ENCODE measurements around the gene IFI30. TPM values are rescaled to one million over a fixed set of nuclear protein-coding genes. Genes with fewer than 3 reads are reported as not detected.

The IFI30 gene
- total RNA-seq, 1 experiment from 2014 or later, result 35.8 TPM

DNA sequence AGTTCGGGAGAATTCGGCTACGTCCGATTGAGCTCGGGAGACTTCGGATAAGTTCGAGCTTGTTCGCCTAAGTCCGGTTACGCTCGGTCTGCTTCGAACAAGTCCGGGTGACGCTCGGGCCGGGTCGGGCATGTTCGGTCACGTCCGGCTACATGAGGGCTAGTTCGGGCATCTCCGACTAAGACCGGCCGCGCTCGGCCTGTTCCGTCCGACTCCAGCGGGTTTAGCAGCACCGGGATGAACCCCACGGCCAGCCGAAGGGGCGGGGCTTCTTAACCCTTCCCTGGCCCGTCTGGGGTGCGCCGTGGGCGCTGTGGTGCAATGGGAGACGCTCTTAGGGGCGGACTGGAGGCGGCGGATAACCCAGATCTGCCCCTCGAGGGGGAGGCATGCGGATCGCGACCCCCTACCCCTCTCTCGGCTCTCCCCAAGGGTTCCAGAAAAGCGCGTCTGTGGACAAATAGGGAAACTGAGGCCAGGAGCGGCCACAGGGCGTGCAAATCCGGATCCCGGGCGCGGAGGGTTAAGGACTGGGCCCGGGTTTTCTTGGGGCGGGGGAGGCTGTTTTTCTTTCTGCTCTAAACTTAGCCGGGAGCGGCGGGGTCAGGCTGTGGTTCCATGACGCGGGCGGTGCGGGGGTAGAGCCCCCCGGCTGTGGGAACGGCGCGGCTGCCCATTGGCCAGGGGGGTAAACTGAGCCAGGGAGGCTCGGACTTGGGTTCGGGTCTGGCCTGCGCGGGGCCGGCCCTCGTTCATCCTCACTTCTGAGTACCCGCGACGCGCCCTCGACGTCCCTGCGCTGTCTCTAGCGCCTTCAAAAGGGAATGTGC is 51.1 kb downstream of the IFI30 start:
- Histone ChIP-seq H3K36me3 (ENCODE audit: low read depth) (no peaks in the 10 kb centered on the region), H3K79me2 (ENCODE audit: low read depth) (no peaks in the 10 kb centered on the region), H3K27ac (no peak overlapping the region), H4K20me1 (ENCODE audit: insufficient read depth) (no peaks in the 10 kb centered on the region), H2AFZ (peak overlapping the region; percentile 90), H3F3A (ENCODE audit: insufficient read depth, low read depth) (peaks cover 30% of the 10 kb centered on the region), H3K4me1 (replicated peaks; ENCODE audit: insufficient read depth) (0 out of 2 replicates have a peak, but pooled peaks cover 3% of the 10 kb centered on the region), H3K4me2 (peak overlapping the region; percentile 83), H3K27me3 (ENCODE audit: insufficient read depth, low read depth) (no peaks in the 10 kb centered on the region), H3K9me3 (ENCODE audit: insufficient read depth, low read depth) (no peaks in the 10 kb centered on the region), H3K9me2 (ENCODE audit: insufficient read depth) (no peaks in the 10 kb centered on the region), H3K4me3 (peak overlapping the region; percentile 63)
- TF ChIP-seq EZH2 (IDR thresholded peaks at IDR 0.05; ENCODE audit: low read depth), result no peak
- TF ChIP-seq, protein P1, sequence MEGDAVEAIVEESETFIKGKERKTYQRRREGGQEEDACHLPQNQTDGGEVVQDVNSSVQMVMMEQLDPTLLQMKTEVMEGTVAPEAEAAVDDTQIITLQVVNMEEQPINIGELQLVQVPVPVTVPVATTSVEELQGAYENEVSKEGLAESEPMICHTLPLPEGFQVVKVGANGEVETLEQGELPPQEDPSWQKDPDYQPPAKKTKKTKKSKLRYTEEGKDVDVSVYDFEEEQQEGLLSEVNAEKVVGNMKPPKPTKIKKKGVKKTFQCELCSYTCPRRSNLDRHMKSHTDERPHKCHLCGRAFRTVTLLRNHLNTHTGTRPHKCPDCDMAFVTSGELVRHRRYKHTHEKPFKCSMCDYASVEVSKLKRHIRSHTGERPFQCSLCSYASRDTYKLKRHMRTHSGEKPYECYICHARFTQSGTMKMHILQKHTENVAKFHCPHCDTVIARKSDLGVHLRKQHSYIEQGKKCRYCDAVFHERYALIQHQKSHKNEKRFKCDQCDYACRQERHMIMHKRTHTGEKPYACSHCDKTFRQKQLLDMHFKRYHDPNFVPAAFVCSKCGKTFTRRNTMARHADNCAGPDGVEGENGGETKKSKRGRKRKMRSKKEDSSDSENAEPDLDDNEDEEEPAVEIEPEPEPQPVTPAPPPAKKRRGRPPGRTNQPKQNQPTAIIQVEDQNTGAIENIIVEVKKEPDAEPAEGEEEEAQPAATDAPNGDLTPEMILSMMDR (conservative IDR thresholded peaks at IDR 0.05), result no peak
- CTCF ChIA-PET, result interaction anchor here (0.6 to 1.5 kb wide), 3 partner anchors 16 to 32 kb away, joined by 3 to 6 read pairs (median 4); partner anchors contain the start of gene MPV17L2
- POLR2A ChIA-PET (ENCODE audit: unreplicated experiment), result interaction anchor here (0.5 to 1.0 kb wide), 9 partner anchors 9 to 826 kb away, joined by 3 to 14 read pairs (median 4); partner anchors contain the start of genes JUND and RAB3A
- intact Hi-C loops (cut with micrococcal nuclease; ENCODE audit: unreplicated experiment), result no loop called here
- BruUV-seq (replicated peaks), result no TSS peak
- peak; percentile 97 to 98 for DNase-seq

DNA sequence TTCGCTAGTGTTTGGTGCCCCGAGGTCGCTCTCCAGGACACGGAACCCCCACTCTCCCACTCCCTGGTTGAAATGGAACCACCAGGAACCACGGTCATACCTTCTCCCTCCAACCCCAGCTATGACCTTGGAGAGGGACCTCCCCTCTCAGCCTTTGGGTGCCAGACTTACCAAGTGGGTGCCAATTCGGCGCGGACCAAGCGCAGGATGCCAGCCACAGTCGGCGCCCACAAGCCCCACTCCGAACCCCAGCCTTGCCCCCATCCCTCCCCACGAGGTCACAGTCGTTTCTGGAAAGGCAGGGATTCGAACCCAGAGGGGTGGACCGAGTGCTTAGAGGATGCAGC is 51.7 kb downstream of the IFI30 start:
- Histone ChIP-seq H3F3A (ENCODE audit: insufficient read depth, low read depth) (peaks cover 31% of the 10 kb centered on the region), H3K4me2 (peak overlapping the region; percentile 83), H3K27ac (no peak overlapping the region), H2AFZ (no peak overlapping the region), H3K9me3 (ENCODE audit: insufficient read depth, low read depth) (no peaks in the 10 kb centered on the region), H3K4me3 (no peak overlapping the region), H3K27me3 (ENCODE audit: insufficient read depth, low read depth) (no peaks in the 10 kb centered on the region), H3K79me2 (ENCODE audit: low read depth) (no peaks in the 10 kb centered on the region), H3K9me2 (ENCODE audit: insufficient read depth) (no peaks in the 10 kb centered on the region), H4K20me1 (ENCODE audit: insufficient read depth) (no peaks in the 10 kb centered on the region), H3K36me3 (ENCODE audit: low read depth) (no peaks in the 10 kb centered on the region), H3K4me1 (replicated peaks; ENCODE audit: insufficient read depth) (0 out of 2 replicates have a peak, but pooled peaks cover 3% of the 10 kb centered on the region)
- ChIA-PET POLR2A (ENCODE audit: unreplicated experiment) (no interaction called here), CTCF (no interaction called here)
- DNase-seq, result no peak
- intact Hi-C loops (cut with micrococcal nuclease; ENCODE audit: unreplicated experiment), result no loop called here
- no peak for TF ChIP-seq EZH2 (IDR thresholded peaks at IDR 0.05; ENCODE audit: low read depth)
- TF ChIP-seq, protein P1 (conservative IDR thresholded peaks at IDR 0.05), result no peak
- BruUV-seq (replicated peaks), result no TSS peak

DNA sequence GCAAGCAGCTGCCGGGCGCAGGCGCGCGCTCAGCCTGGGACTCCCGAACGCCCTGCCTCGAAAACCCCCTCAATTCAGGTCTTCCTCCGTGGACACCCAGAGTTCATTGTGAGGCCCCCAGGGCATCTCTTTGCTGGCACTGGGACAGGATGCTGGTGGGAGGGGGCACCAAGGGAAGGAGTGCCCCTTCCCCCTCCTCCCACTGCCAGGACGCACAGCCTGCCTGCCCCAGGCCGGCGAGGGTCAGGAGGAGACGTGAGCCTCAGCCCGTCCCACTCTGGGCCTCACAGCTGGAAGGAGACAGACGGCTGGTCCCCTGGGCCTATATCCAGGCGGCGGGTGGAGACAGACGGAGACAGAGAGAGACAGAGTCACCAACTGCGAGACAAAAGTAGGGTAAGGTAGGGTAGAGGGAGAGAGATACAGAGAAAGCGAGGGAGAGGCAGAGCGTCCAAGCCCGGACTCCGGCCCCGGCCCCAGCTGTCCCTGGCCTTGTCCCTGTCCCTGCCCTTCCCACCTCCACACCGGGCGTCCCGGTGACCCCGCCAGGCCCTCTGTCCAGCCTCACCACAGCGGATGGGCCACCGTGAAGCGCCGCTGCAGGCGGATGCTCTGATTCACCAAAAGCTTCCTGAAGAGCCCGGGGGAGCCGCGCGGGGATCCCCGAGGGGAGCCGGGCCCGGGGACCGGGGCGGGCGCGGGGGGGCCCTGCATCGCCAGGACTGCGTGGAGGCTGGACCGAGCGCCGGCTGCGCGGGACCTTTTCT is 52.3 kb downstream of the IFI30 start, which contains the start of gene PDE4C:
Gene PDE4C (minus strand): TSS at position 737 of the 767 bp plus-strand sequence. CDS start 23 bp downstream, at position 714.
- Histone ChIP-seq H2AFZ (no peak within 1 kb of the TSS), H3K4me2 (peak within 1 kb of the TSS; percentile 83; the same call in 1 of the 2 replicates)

More for the DNA sequence above, 52.3 kb downstream of the IFI30 start, which contains the start of gene PDE4C:
- H3K27ac ChIP-seq, result no peak within 1 kb of the TSS
- H3K27me3 ChIP-seq (ENCODE audit: insufficient read depth, low read depth), result no peaks in the 10 kb centered on the region
- no peaks in the 10 kb centered on the region for H3K9me3 ChIP-seq (ENCODE audit: insufficient read depth, low read depth)
- peaks cover under 1% of the 10 kb centered on the region; the same call in 1 of the 2 replicates for H4K20me1 ChIP-seq (ENCODE audit: insufficient read depth)
- TF ChIP-seq, protein P1 (conservative IDR thresholded peaks at IDR 0.05), result no peak
- TF ChIP-seq EZH2 (IDR thresholded peaks at IDR 0.05; ENCODE audit: low read depth), result no peak
- no peak for DNase-seq
- POLR2A ChIA-PET (ENCODE audit: unreplicated experiment), result no interaction called here
- H3F3A ChIP-seq (ENCODE audit: insufficient read depth, low read depth), result peaks cover 32% of the 10 kb centered on the region
- CTCF ChIA-PET, result no interaction called here
- BruUV-seq (replicated peaks), result no TSS peak
- H3K79me2 ChIP-seq (ENCODE audit: low read depth), result no peaks in the 10 kb centered on the region
- no peak within 1 kb of the TSS for H3K4me3 ChIP-seq
- intact Hi-C loops (cut with micrococcal nuclease; ENCODE audit: unreplicated experiment), result no loop called here
- peaks cover 3% of the 10 kb centered on the region; the same call in 1 of the 2 replicates for H3K4me1 ChIP-seq (replicated peaks; ENCODE audit: insufficient read depth)
- H3K9me2 ChIP-seq (ENCODE audit: insufficient read depth), result no peaks in the 10 kb centered on the region
- no peaks in the 10 kb centered on the region for H3K36me3 ChIP-seq (ENCODE audit: low read depth)
